Endothelial cell of umbilical vein (primary cell): ENCODE measurements around the gene HRNR. TPM values are rescaled to one million over a fixed set of nuclear protein-coding genes. Genes with fewer than 3 reads are reported as not detected.

Experiments
- BruUV-seq: library from RNA; stranded (reverse); fragments of 400-500 nt; replicated peaks from 2 replicates; lab custom pipeline; 2021; lab: Mats Ljungman, UMichigan
- CTCF ChIA-PET: fragments of 300-600, 350-600 bp; sonication (Branson Sonifier 250); formaldehyde crosslinking; loops from one replicate; lab custom pipeline; 2021; ENCODE audit warnings: antibody characterized with exemption, inconsistent platforms; lab: Charles Lee
- POLR2A ChIA-PET: fragments of 300-600, 350-600 bp; sonication (Branson Sonifier 250); formaldehyde crosslinking; loops from one replicate; lab custom pipeline; 2021; ENCODE audit warnings: antibody characterized with exemption, inconsistent platforms; lab: Charles Lee
- DNase-seq: peaks from one replicate; pipeline ENCODE4 v3.0.0-alpha.2; 2011; ENCODE audit warnings: low read depth, low spot score
- FAIRE-seq: peaks from 2 replicates; lab custom pipeline; 2011; peaks lifted over from hg19 to GRCh38; lab: Jason Lieb, UNC
- H2AFZ ChIP-seq: 2 replicates; pipeline ENCODE4 v1.6.0; 2012; ENCODE audit warnings: low read depth, low read length, control low read depth, inconsistent platforms
- H3K27ac ChIP-seq: 2 replicates; pipeline ENCODE4 v1.5.1; 2011; ENCODE audit warnings: low read depth, mild to moderate bottlenecking, control low read depth, low read length, moderate library complexity; ENCODE audit not compliant: insufficient read depth
- H3K27me3 ChIP-seq, 2 experiments: 2 replicates each; pipeline versions ENCODE4 v1.6.0 to v1.6.1; 2011; ENCODE audit warnings: low read length in 2 of 2, mixed read lengths in 1 of 2; ENCODE audit not compliant: control insufficient read depth in 2 of 2, insufficient read depth in 2 of 2
- H3K36me3 ChIP-seq, 2 experiments: 2 replicates in 1 of 2; 3 replicates in 1 of 2; pipeline ENCODE4 v1.5.1; 2011; ENCODE audit warnings: low read length in 2 of 2, mild to moderate bottlenecking in 1 of 2, moderate library complexity in 1 of 2; ENCODE audit not compliant: control insufficient read depth in 2 of 2, insufficient read depth in 2 of 2; ENCODE audit errors: extremely low read depth in 1 of 2
- H3K4me1 ChIP-seq: 3 replicates; pipeline ENCODE4 v1.5.1; 2011; ENCODE audit warnings: mild to moderate bottlenecking, low read length; ENCODE audit not compliant: control insufficient read depth, insufficient read depth; ENCODE audit errors: extremely low read depth
- H3K4me2 ChIP-seq: 2 replicates; pipeline ENCODE4 v1.6.1; 2011; ENCODE audit warnings: low read length, control low read depth, mixed read lengths; ENCODE audit not compliant: insufficient read depth
- H3K4me3 ChIP-seq, 3 experiments: fragments of 200-600 bp in 1 of 3; sonication (generic), shearing (Covaris generic) in 1 of 3; replicated peaks in 1 of 3; 2 replicates each; pipeline ENCODE4 v1.5.1; 2011 to 2016; ENCODE audit warnings: control low read depth in 3 of 3, low read length in 3 of 3, mild to moderate bottlenecking in 2 of 3, inconsistent platforms in 1 of 3, low read depth in 1 of 3, moderate library complexity in 1 of 3; ENCODE audit not compliant: insufficient read depth in 1 of 3
- H3K79me2 ChIP-seq: 2 replicates; pipeline ENCODE4 v1.6.0; 2012; ENCODE audit warnings: low read length, inconsistent platforms; ENCODE audit not compliant: control insufficient read depth, insufficient read depth
- H3K9ac ChIP-seq: replicated peaks from 2 replicates; pipeline ENCODE3; 2011; ENCODE audit warnings: low read length, control low read depth; ENCODE audit not compliant: insufficient read depth; ENCODE audit errors: extremely low read depth
- H3K9me1 ChIP-seq: replicated peaks from 3 replicates; pipeline ENCODE4 v1.6.0; 2011; ENCODE audit warnings: mild to moderate bottlenecking, low read length; ENCODE audit not compliant: control insufficient read depth, insufficient read depth; ENCODE audit errors: extremely low read depth
- H3K9me3 ChIP-seq: replicated peaks from 2 replicates; pipeline ENCODE4 v1.5.1; 2012; ENCODE audit warnings: low read length, inconsistent platforms; ENCODE audit not compliant: control insufficient read depth, insufficient read depth
- H4K20me1 ChIP-seq: replicated peaks from 2 replicates; pipeline ENCODE3; 2011; ENCODE audit warnings: mild to moderate bottlenecking, low read length; ENCODE audit not compliant: control insufficient read depth, insufficient read depth; ENCODE audit errors: extremely low read depth
- EZH2 ChIP-seq: IDR thresholded peaks from 2 replicates; pipeline ENCODE4 v1.6.1; 2012; ENCODE audit warnings: borderline replicate concordance, low read depth, mild to moderate bottlenecking, moderate library complexity, low read length, inconsistent platforms; ENCODE audit not compliant: severe bottlenecking
- FOS ChIP-seq: IDR thresholded peaks from 2 replicates; pipeline ENCODE4 v1.6.1; 2011; ENCODE audit warnings: mild to moderate bottlenecking, low read length, moderate library complexity, borderline replicate concordance; ENCODE audit not compliant: insufficient read depth
- GATA2 ChIP-seq: IDR thresholded peaks from 2 replicates; pipeline ENCODE4 v1.7.0; 2011; ENCODE audit warnings: low read depth, mild to moderate bottlenecking, moderate library complexity, mixed read lengths, low read length; ENCODE audit not compliant: insufficient read length, insufficient read depth
- JUN ChIP-seq: IDR thresholded peaks from 2 replicates; pipeline ENCODE4 v1.6.1; 2011; ENCODE audit warnings: borderline replicate concordance, low read depth; ENCODE audit not compliant: insufficient read length, insufficient read depth
- MYC ChIP-seq: IDR thresholded peaks from one replicate; pipeline ENCODE4 v1.6.1; 2011; ENCODE audit warnings: mild to moderate bottlenecking, low read depth, low read length
- POLR2A ChIP-seq: IDR thresholded peaks from 2 replicates; pipeline ENCODE4 v1.6.1; 2012; ENCODE audit warnings: low read depth, mild to moderate bottlenecking, control low read depth, low read length
- POLR2AphosphoS5 ChIP-seq: IDR thresholded peaks from 2 replicates; pipeline ENCODE4 v1.6.1; 2012; ENCODE audit warnings: low read depth, mild to moderate bottlenecking, control low read depth, low read length, moderate library complexity; ENCODE audit not compliant: insufficient read depth
- dilution Hi-C: fragments of 300-500 bp; cut with MboI; formaldehyde crosslinking; loops from one replicate; pipeline ENCODE4 v1.15.0; 2019; ENCODE audit warnings: low sequenced_read_pairs; ENCODE audit not compliant: extremely low pct_ligation_motif_present
- intact Hi-C: fragments of 100-400 bp; cut with micrococcal nuclease; formaldehyde crosslinking; loops from one replicate; pipeline ENCODE4 v1.10.0; 2022
- polyA plus RNA-seq, 4 experiments: library from polyadenylated mRNA; depleted of rRNA in 3 of 4; stranded (reverse) in 3 of 4; unstranded in 1 of 4; fragments of >200 nt; gene quantifications; 2 replicates each; pipeline versions ENCODE4 v1.2.1 to v1.2.3, GENCODE V29; 2011 to 2012; ENCODE audit warnings: missing spikeins in 1 of 4
- total RNA-seq: library from RNA; stranded (reverse); gene quantifications from 2 replicates; pipeline ENCODE4 v1.2.3, GENCODE V29; 2021
- TF ChIP-seq, protein P1 (sequence below), 2 donors: IDR thresholded peaks; 1 replicate in 1 of 2; 2 replicates in 1 of 2; pipeline ENCODE4 v1.5.1; 2011; ENCODE audit warnings: low read length in 2 of 2, mild to moderate bottlenecking in 2 of 2, moderate library complexity in 2 of 2, control low read depth in 1 of 2, inconsistent platforms in 1 of 2, low read depth in 1 of 2; ENCODE audit not compliant: insufficient read depth in 1 of 2; ENCODE audit errors: extremely low read depth in 1 of 2
- TF ChIP-seq, protein P2 (sequence below): IDR thresholded peaks from 2 replicates; pipeline ENCODE4 v1.6.1; 2011; ENCODE audit not compliant: insufficient read depth, insufficient read length

HRNR gene
- total and polyA plus RNA-seq, 2 donors (not counting 3 experiments of a cell fraction or from before 2014, with no cell fraction given), result not detected

DNA sequence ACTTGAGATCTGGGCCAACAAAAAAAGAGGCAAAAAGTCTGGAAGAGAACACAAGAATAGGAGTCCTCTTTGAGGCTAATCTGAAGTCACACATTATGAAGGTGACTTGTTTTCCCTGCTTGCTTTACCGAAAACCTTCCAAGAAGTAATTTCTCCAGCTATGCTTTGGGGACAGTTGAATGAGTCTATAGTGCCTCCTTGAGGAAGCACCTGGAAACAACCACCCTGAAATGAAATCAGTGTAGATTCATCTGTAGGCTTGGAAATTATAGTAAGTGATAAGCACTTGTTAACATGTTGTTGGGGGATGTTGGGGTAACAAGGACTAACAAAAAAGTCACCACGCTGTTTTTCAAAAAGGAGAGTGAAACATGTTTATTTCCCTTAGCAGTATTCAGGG lies 41.6 kb downstream of the HRNR start:
- H3K4me1 ChIP-seq, result peaks cover 4% of the 10 kb centered on the region
- FAIRE-seq (no peak), DNase-seq (no peak)
- H3K36me3 ChIP-seq, result no peaks in the 10 kb centered on the region
- H3K27me3 ChIP-seq, result peaks cover 0 to 5% of the 10 kb centered on the region in 2 experiments
- no TSS peak for BruUV-seq
- dilution Hi-C loops, result no loop called here
- no peak overlapping the region for H3K4me2 ChIP-seq
- TF ChIP-seq, protein P1, sequence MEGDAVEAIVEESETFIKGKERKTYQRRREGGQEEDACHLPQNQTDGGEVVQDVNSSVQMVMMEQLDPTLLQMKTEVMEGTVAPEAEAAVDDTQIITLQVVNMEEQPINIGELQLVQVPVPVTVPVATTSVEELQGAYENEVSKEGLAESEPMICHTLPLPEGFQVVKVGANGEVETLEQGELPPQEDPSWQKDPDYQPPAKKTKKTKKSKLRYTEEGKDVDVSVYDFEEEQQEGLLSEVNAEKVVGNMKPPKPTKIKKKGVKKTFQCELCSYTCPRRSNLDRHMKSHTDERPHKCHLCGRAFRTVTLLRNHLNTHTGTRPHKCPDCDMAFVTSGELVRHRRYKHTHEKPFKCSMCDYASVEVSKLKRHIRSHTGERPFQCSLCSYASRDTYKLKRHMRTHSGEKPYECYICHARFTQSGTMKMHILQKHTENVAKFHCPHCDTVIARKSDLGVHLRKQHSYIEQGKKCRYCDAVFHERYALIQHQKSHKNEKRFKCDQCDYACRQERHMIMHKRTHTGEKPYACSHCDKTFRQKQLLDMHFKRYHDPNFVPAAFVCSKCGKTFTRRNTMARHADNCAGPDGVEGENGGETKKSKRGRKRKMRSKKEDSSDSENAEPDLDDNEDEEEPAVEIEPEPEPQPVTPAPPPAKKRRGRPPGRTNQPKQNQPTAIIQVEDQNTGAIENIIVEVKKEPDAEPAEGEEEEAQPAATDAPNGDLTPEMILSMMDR (IDR thresholded peaks at IDR 0.05; ENCODE audit: extremely low read depth in 1 of 2, insufficient read depth in 1 of 2, low read depth in 1 of 2, low read length in 2 of 2), result peak in 1 of 2 donors; percentile 15
- TF ChIP-seq MYC, result no peak
- no peak for TF ChIP-seq JUN
- CTCF ChIA-PET, result interaction anchor here (0.6 to 7.5 kb wide), 8 partner anchors 12 to 285 kb away, joined by 3 to 296 read pairs (median 6); no protein-coding TSS in a partner anchor
- no peaks in the 10 kb centered on the region for H3K9me3 ChIP-seq
- intact Hi-C loops, result loop anchor here (10.0 kb wide), 1 partner anchor 248 kb away; no protein-coding TSS in a partner anchor
- H3K9me1 ChIP-seq, result no peaks in the 10 kb centered on the region
- H3K9ac ChIP-seq, result no peak overlapping the region
- POLR2A ChIA-PET, result no interaction called here
- H2AFZ ChIP-seq, result no peak overlapping the region
- no peak overlapping the region for H3K27ac ChIP-seq
- no peaks in the 10 kb centered on the region for H3K79me2 ChIP-seq
- no peak overlapping the region for H3K4me3 ChIP-seq
- no peaks in the 10 kb centered on the region for H4K20me1 ChIP-seq

DNA sequence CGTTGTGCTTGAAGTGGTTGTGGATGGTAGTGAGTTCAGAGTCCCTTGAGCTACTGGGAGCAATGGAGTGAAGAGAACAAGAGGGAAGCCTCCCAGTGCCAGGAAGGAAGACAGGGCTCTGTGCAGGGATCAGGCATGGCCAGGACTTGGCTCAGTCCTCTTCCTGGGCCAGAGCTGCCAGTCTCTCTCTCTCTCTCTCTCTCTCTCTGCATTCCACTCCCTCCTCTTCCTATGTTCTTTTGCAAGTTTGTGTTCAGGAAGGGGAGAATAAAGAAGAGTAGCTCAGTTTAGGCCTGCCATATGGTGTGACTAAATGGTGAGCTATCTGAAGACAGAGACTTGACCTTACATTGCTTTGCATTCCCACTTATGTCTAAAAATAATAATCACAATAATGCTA lies 44.4 kb downstream of the HRNR start:
- POLR2A ChIA-PET, result interaction anchor here (0.6 kb wide), 1 partner anchor 80 kb away, joined by 4 read pairs; no protein-coding TSS in a partner anchor
- TF ChIP-seq, protein P1 (IDR thresholded peaks at IDR 0.05; ENCODE audit: extremely low read depth in 1 of 2, insufficient read depth in 1 of 2, low read depth in 1 of 2, low read length in 2 of 2), result no peak
- no peak for TF ChIP-seq POLR2AphosphoS5
- TF ChIP-seq, protein P2, sequence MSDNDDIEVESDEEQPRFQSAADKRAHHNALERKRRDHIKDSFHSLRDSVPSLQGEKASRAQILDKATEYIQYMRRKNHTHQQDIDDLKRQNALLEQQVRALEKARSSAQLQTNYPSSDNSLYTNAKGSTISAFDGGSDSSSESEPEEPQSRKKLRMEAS, result no peak
- TF ChIP-seq GATA2, result no peak
- no peak for TF ChIP-seq POLR2A
- TF ChIP-seq MYC, result no peak
- no peak for TF ChIP-seq JUN
- TF ChIP-seq EZH2, result no peak
- no peak for TF ChIP-seq FOS
- H3K79me2 ChIP-seq, result no peaks in the 10 kb centered on the region
- CTCF ChIA-PET, result interaction anchor here (0.8 to 3.2 kb wide), 2 partner anchors 10 to 279 kb away, joined by 4 to 16 read pairs; no protein-coding TSS in a partner anchor
- dilution Hi-C loops (no loop called here), intact Hi-C loops (no loop called here)
- DNase-seq (no peak), FAIRE-seq (no peak)
- H3K36me3 ChIP-seq, result no peaks in the 10 kb centered on the region
- H2AFZ ChIP-seq, result no peak overlapping the region
- no peak overlapping the region for H3K9ac ChIP-seq
- H3K4me2 ChIP-seq, result no peak overlapping the region
- no peaks in the 10 kb centered on the region for H3K9me1 ChIP-seq
- H4K20me1 ChIP-seq, result no peaks in the 10 kb centered on the region
- peaks cover 0 to 3% of the 10 kb centered on the region in 2 experiments for H3K27me3 ChIP-seq
- no peak overlapping the region for H3K27ac ChIP-seq
- H3K4me1 ChIP-seq, result peaks cover 4% of the 10 kb centered on the region
- H3K9me3 ChIP-seq, result no peaks in the 10 kb centered on the region
- no peak overlapping the region for H3K4me3 ChIP-seq
- no TSS peak for BruUV-seq
